GM19043 (cell line): Measurements from ENCODE around the gene ADGRV1.
"Not testable (repeated sequence)": the region's sequence is repeated elsewhere in the genome, so short reads cannot be mapped to it uniquely, and the experiment has no call there.

Source experiments
- ATAC-seq: cut with Tn5 transposase; IDR thresholded peaks from one replicate; pipeline ENCODE4 v1.9.1; 2021; ENCODE audit warnings: low read depth; ENCODE audit not compliant: unreplicated experiment

ADGRV1 gene

DNA sequence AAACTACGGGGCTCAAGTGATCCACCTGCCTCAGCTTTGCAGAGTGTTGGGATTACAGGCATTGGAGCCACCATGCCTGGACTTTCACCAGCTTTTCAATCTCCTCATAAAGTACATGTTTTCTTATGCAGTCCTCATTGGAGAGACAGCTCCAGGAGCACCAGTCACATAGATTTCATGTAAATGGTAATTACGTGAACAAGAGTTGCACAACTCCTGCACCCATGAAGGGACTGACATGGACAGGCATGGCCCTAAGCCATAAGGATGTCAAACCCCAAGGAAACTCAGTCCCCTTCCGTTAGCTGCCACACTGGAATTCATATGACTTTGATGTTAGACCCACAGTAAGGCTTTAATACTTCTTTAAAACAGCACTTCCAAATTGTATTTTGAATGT is 7.6 kb upstream of the ADGRV1 start:
- ATAC-seq: no peak

DNA sequence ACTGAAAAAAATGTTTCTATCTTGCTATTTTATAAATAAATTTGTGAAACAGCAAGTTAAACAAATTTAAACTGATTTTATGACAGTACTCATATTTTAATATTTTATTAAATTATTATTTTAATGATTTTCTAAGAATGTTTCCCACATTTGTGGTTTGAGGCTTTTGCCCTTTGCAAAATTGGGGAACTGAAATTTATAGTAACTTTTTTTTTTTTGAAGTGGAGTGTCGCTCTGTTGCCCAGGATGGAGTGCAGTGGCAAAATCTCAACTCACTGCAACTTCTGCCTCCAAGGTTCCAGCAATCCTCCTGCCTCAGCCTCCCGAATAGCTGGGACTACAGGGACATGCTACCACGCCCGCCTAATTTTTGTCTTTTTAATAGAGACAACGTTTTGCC is 7.2 kb upstream of the ADGRV1 start:
- no peak for ATAC-seq

DNA sequence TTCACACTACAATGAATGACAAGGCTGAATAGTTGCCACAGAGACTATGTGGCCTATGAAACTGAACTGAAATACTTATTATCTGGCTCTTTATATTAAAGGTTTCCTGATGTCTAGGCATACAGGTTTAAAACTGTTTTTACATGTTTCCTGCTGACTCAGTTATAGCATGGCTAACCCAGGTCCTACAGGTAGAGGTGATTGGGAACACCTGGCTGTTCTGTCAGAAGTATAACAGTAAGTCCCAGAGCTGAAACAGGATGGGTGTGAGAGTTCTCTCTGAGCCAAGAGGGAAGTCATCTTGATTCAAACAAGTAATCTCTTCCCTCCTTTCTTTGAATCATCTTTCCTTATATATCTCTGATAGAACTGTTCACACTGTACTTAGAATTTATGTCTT is 4.9 kb upstream of the ADGRV1 start:
- no peak for ATAC-seq

DNA sequence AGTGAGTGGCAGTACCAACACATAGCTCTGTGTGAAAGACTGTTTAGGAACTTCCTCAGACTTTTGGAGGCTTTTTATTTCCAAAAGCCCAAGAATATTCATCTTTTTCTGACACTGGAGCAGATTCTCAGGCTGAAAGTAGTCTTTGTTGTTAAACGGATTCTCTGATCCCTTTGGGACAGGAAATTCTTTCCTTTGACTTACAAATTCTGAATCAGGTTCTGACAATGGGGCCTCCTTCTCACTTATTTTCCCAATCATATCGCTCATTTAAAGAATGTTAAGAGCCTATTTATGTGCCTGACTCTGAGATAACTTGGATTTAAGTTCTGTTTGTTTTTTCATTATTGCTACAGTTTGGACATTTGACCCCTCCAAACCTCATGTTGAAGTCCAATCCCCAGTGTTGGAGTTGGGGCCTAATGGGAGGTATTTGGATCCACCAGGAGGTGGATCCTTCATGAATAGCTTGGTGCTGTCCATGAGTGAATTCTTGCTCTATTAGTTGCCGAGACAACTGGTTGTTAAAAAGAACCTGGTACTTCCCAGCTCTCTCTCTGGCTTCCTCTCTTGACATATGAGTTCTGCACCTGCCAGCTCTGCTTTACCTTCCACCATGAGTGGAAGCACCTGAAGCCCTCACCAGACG is 4.1 kb upstream of the ADGRV1 start:
- ATAC-seq: no peak

DNA sequence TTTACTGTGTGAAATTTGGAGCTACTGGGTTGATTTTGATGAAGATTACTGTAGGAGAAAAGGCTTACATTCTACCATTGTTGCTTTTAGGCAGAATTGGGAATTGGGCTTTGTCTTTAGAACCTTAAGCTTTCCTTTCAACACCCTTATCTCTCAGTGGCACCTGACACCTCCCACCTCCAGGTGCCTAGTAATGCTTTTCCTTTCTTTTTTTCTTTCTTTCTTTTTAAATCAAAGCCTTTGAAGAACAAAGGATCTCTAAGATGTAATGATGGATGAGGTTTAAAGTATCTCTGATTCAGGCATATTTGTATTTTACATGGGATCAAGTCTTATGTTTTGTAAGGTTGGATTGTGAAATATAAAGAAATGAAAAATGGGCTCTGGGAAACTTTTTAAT is 2.9 kb upstream of the ADGRV1 start:
- no peak for ATAC-seq

DNA sequence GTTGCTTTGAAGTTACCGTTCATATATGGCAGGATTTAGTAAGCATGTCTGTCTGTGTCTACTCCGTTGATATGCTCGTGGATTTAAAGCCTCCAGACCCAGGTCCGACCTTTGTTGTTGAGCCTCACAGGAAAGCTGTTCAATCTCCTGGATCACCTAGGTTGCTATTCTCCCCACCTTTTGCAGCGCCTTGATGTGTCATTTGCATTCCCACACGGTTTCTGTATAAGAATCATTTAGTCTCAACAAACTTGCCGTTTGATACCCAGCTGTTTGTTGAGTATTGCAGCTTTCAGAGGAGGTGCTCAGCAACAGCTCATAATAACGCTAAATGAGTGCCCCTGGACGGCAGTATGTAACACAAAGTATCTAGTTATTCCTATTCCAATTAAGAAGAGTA is 1.2 kb upstream of the ADGRV1 start:
- no peak for ATAC-seq

DNA sequence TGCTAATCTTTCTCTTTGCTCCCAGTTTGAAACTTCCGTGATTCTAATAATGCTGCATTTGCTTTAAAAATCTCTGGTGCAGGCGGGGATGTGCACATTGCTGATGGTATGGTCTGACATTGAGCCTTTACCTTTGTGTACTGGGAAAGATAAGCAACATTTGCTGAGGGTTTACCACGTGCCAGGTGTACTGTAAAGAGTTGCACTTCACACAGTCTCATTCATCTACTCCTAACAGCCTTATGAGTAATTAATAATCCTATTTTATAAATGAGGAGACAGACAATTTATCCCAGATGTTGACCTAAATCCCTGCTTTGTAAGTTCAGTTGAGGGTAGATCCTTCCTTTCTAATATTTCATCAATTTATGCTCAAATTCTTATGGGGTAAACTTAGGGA is 726 bp upstream of the ADGRV1 start:
- no peak for ATAC-seq

DNA sequence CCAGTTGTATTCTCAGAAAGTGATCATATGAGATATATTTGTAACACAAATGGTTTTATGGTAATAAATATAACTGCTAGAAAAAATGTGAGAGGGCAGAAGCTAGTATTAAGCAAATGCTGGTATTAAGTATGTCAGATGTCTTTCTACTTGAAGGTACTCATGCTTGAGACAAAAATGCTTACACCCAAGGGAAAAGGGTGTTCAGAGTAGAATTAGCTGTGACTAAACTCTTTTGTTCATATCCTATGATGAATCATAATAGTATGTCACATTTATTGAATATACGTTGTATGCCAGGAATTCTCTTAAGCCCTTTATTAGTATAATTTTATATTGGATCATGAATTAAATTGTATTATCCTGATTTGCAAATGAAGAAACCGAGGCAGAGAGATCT is 2.2 kb downstream of the ADGRV1 start:
- ATAC-seq: no peak

DNA sequence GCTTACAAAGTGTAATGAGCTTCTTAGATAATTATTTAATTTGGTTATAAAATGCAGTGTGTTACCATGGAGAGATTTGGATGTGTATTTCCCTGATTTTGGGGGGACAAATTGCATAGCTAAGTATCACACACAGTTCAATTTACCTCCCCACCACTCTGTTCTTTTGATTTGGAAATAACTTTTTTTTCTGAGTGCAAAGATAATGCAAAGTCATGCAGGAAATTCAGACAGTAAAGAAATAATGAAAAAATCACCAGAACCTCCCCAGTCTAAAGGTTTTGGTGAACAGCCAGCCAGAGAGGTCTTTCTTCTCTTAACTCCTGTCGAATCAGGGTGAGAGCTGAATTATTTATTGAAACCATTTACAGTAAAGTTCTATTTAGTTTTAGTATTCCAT is 3.2 kb downstream of the ADGRV1 start:
- no peak for ATAC-seq

DNA sequence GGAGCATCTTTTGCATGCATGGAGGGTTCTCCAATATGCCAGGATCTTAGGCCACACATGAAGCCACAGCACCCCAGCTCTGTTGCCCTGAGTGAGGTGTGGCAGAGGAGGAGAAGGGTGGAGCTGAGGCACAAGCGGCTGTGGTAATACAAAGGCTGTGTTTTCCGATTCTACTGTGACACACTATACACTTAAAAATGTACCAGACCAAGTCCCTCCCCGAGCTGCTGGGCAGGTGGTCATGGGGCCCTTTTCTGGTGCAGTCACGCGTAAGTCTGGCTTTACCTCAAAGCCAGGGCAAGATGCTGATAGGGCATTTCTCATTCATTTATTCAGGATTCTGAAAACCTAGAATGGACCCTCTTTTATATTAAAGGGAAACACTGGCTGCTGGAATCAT is 3.7 kb downstream of the ADGRV1 start:
- ATAC-seq: no peak

DNA sequence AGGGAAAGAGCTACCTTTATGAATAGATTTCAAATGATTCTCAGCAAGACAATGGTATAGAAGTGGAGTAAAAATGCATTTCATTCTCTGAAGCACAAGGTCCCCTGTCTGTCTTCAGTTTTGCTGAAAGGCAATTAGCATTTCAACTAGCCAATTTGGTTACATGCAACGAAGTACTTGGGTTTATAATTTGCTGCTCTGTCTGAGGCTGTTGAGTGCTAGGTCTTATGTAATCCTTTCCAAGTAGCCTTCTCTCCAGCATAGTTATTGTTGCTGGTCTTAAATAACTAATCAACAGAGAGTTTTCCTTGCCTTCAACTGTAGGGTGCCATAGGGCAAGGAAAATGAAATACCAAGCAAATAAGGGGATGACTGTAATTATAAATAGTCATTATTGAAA is 4.5 kb downstream of the ADGRV1 start:
- no peak for ATAC-seq

DNA sequence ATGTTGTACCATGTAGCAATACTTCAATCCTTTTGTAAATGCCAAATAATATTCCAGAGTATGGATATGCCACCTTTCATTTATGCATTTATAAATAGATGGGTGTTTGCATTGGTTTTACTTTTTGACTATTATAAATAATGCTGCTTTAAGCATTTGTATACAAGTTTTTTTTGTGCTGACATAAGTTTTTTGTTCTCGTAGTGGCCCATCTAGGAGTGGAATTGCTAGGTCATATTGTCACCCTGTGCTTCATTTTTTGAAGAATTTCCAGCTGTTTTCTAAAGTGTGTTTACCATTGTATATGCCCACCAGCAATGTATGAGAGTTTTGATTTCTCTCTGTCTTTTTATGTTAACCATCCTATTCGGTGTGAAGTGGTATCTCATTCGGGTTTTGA is 6.9 kb downstream of the ADGRV1 start:
- ATAC-seq: no peak

DNA sequence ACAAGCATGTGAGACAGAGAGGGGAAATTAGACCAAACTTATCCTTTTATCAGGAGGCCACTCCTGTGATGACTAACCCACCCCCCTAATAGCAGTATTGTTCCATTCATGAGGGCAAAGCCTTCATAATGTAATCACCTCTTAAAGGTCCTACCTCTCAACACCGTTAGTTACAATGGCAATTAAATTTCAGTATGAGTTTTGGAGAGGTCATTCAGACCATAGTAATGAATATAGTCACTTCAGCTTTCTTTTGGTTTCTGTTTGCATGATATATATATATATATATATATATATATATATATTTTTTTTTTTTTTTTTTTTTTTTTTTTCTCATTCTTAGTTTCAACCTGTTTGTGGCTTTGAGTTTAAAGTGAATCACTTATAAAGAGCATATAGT is 10.5 kb downstream of the ADGRV1 start:
- ATAC-seq: no peak

DNA sequence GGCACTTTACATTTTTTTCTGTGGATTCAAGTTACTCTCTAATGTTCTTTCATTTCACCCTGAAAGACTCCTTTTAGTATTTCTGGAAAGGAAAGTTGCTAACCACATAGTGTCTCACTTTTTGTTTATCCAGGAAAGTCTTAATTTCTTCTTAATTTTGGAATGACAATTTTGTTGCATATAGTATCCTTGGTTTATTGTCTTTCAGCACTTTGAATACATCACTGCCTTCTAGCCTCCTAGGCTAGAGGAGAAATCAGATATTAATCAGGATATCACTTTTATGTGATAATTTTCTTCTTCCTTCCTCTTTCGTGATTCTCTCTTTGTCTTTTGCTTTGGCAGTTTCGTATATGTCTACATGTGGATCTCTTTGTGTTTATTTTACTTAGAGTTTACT is 11.4 kb downstream of the ADGRV1 start:
- no peak for ATAC-seq

DNA sequence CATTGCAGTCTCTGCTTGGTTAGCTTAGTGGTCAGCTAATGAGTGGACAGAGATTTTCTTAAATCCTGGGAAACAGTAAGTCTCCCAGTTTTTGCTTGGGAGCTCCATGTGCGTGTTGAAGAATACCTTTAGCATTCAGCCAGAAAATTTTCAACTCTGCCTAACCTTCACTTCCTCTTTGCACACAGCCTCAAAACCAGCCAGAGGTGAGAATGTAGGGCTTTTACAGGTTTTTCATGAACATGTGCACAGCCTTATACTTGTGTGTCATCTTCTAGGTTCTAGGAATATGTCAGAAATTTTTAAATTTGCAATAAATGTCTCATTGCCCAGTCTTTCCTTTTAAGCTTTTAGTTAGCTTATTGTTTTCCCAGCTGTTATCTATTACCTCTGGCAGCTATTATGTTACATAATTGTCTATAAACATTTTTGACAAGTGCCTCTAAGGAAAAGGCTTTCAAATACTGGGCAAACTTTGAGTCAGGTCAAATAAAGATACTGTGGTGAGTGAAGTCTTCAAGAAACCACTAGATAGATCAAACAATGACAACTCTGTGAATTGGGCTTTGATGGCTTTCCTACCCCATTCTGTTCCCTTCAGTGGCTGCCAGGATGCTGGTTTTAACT is 12.7 kb downstream of the ADGRV1 start:
- ATAC-seq: no peak

DNA sequence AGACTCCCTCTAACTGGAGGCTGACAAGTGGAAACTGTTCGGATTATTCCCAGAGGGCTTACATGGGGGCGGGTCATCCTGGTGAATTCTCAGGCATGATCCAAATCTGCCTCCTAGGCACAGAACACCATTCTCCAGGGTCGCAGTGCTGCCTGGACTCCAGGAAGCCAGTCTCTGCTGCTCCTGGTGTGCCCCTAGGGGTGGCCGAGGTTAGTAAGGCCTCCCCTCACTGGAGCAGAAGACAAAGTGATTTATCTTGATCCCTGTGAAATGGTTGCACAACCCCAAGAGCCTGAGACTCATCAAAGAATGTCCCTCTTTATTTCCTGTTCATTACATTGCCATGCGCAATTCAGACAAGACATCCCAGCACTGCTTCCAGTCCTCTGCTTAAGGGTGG is 17.1 kb downstream of the ADGRV1 start:
- no peak for ATAC-seq

DNA sequence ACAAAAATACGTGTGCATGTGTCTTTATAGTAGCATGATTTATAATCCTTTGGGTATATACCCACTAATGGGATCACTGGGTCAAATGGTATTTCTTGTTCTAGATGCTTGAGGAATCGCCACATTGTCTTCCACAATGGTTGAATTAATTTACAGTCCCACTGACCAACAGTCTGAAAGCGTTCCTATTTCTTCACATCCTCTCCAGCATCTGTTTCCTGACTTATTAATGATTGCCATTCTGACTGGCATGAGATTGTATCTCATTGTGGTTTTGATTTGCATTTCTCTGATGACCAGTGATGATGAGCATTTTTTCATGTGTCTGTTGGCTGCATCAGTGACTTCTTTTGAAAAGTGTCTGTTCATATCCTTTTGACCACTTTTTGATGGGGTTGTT is 18.0 kb downstream of the ADGRV1 start:
- ATAC-seq: not testable (repeated sequence)

DNA sequence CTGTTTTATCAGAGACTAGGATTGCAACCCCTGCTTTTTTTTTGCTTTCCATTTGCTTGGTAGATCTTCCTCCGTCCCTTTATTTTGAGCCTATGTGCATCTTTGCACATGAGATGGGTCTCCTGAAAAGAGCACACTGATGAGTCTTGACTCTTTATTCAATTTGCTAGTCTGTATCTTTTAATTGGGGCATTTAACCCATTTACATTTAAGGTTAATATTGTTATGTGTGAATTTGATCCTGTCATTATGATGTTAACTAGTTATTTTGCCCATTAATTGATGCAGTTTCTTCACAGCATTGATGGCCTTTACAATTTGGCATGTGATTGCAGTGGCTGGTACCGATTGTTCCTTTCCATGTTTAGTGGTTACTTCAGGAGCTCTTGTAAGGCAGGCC is 21.3 kb downstream of the ADGRV1 start:
- not testable (repeated sequence) for ATAC-seq

DNA sequence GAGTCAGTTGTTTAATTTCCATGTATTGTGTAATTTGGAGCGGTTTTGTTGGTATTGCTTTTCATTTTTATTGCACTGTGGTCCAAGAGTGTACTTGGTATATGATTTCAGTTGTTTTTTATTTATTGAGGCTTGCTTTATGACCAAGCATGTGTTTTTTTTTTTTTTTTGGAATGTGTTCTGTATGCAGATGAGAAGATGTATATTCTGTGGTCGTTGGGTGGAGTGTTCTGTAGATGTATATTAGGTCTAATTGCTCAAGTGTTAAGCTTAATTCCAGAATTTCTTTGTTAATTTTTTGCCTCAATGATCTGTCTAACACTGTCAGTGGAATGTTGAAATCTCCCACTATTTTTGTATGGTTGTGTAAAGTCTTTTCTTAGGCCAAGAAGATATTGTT is 23.4 kb downstream of the ADGRV1 start:
- no peak for ATAC-seq

DNA sequence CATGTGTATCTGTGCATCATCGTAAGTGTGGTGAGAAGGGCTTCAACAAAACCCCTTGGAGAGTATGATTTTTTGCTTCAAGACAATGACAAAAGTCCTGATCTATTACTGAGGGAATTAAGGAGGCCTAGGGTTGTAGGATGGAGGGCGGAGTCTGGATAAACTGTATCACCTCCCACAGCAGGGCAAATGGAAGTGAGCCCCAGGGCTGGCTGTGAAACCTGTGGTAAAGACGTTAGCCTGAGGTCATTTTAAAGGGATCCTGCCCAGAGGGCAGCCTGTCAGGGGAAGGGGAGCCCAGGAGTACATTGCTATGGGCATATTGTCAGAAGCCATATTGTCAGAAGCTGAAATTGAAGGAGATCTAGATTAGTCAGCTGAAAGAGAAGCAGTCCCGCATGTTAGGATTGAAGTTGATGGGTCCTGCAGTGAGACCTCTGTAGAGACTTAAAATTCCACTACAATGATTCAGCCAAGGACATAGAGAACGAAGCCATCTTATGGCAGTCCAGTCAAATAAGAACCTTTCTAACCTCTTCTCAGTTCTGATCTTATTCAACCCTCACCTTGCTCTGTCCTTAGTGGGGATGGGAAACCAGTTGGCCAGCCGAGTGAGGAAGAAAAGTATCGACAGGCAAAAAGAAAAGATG is 26.9 kb downstream of the ADGRV1 start:
- no peak for ATAC-seq

DNA sequence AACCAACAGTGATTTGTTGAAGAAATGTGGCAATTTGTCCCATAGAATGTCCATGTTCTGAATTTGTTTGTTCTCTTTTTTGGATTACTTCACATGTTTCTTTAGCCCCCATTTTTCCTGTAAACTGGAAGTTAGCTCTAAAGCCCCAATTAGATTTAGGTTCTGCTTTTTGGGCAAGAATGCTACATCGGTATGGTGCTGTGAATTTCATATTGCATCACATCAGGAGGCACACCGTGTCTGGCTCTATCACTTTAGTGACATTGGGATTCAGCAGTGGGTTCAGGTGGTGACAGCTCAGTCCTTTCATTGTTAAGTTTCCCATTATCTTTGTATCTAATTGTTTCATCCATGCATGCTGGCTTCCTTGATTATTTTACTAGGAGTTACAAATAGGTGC is 27.9 kb downstream of the ADGRV1 start:
- no peak for ATAC-seq

DNA sequence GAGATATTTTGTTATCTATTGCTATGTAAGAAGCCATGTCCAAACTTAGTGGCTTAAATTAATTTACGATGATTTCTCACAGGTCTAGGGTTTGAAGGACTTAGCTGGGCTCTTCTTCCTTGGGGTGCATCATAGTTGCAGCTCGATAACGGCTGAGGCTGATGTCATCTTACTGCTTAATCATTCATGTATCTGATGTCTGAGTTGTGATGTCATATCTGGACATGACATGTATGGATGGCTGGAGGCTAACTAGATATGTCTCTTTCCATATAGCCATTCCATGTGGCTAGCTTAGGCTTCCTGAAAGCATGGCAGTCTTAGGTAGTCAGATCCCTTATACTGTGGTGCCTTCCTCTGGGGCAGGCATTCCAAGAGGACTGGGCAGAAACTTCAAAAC is 31.6 kb downstream of the ADGRV1 start:
- no peak for ATAC-seq
